Activated CD8-positive, alpha-beta memory T cell treated with anti-CD3 and anti-CD28 coated beads, Interleukin-2, amount 50 U/mL, for 24 hours (primary cell): Measurements from ENCODE around the gene RERE.

ENCODE experiments used
- DNase-seq: peaks from one replicate; pipeline ENCODE4 v3.0.0-alpha.2; 2020; ENCODE audit errors: extremely low read depth

Gene RERE

DNA sequence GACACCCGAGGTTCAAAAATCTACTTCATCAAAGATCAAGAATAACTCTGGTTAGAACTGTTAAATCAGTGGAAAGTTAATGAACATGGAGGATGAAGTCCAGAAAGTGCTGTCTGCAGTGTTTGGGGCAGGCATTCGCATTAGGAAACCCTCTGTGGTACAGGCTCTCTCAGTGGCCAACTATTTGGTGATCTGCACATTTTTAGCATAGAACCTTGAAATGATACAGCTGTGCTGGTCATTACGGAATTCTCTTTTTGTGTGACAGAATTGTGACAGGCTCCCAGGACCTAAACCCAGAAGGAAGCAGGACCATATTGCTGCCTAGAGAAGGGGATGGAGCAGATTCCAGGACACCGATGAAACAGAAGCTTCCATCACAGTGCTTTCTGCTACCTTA lies 410.5 kb downstream of the RERE start:
- no peak for DNase-seq

DNA sequence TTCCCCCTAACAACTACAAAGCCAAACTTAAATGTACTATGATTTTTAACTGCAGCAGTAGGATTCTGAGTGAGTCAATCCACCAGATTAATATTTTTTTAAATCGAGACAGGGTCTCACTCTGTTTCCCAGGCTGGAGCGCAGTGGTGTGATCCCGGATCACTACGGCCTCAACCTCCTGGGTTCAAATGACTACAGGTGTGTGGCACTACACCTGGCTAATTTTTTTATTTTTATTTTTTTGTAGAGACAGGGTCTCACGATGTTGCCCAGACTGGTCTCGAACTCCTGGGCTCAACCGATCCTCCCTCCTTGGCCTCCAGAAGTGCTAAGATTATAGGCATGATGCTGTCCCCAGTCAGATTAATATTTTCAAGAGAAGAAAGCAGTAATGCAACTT lies 411.4 kb downstream of the RERE start:
- DNase-seq: no peak

- no peak for DNase-seq
Observed at GRCh38 chr1:8404460-8405370, 412.7 kb downstream of the RERE start.

- DNase-seq: no peak
Observed at GRCh38 chr1:8402109-8402710, 415.2 kb downstream of the RERE start.

- DNase-seq: no peak
Observed at GRCh38 chr1:8398677-8399076, 418.8 kb downstream of the RERE start.

- no peak for DNase-seq
Observed at GRCh38 chr1:8398086-8398485, 419.4 kb downstream of the RERE start.

DNA sequence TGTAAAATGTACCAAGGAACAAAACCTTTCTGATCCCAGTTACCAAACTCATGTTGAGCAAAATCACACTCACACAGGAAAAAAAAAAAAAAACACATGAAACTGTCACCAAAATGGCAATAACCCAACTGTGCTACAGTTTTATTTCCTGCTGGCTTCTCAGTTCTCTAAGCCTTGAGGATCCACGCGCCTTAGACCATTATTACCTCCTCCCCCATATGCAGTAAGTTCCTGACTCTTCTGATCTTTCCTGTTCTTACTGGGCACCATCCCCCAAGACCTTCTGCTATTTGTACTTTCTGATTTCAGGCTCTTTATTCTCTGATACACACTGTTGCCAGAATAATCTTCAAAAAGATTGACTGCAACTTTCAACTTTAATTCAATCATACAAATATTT lies 419.9 kb downstream of the RERE start:
- DNase-seq: no peak

GRCh38 chr1:8396786-8397406 lies 420.5 kb downstream of the RERE start:
- no peak for DNase-seq

GRCh38 chr1:8396083-8396785 lies 421.2 kb downstream of the RERE start:
- DNase-seq: no peak

DNA sequence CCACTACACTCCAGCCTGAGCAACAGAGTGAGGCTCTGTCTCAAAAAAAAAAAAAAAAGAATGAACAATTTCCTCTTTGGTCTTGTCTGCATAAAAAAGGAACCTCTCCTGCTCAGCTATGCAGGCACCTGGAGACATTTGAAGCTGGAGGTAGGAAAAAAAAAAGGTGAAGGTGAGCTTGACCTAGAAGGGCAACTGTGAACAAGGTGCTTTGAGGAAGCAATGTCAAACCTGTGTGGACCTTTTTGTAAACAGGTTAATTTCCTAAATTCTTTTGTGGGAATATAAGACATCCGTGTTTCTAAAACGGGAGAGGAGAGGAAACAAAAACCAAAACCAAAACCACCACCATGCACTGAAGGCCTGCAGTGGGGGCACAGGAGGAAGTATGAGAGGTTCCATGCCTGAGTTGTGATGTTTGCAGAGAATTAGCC lies 422.0 kb downstream of the RERE start:
- DNase-seq: no peak

GRCh38 chr1:8394456-8395321 lies 422.8 kb downstream of the RERE start:
- no peak for DNase-seq

GRCh38 chr1:8392522-8392921 lies 424.9 kb downstream of the RERE start:
- no peak for DNase-seq

GRCh38 chr1:8390707-8391106 lies 426.7 kb downstream of the RERE start:
- no peak for DNase-seq

GRCh38 chr1:8389958-8390535 lies 427.4 kb downstream of the RERE start:
- no peak for DNase-seq

- DNase-seq: no peak
Observed at GRCh38 chr1:8388732-8389562, 428.5 kb downstream of the RERE start.

DNA sequence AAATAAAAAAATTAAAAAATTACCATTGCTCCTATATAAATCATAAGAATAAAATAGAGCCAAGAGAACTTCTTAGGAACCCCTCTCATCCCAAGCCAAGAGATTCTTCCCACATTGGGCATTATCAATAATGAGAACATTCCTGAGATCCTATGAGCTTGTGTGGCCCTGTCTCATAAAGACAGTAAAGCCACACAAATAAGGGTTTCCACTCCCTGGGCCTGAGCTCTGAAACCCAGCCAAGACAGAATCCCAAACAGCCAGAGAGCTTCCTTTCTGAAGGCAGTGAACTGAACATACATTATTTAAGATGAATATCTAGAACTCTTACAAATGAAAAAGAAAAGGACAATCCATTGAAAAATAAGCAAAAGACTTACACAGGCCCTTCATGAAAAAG lies 431.2 kb downstream of the RERE start:
- no peak for DNase-seq

DNA sequence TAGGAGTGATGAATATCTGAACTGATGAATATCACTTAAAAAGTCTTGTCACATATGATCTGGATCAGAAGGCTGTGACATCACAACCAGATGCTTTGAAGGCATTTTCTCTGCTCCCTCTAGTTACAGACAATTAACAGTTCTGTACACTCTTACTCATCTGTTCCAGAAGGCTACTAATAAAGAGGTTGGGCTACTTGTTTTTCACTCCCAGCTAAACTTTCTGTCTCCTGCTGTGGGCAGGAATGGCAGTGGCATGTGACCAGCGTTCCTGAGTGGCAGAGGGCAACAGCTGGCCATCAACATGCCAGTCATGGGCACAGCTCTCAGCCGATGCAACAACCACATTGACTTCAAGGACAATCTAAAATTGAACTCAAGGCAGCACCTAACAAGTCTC lies 432.9 kb downstream of the RERE start:
- DNase-seq: no peak

DNA sequence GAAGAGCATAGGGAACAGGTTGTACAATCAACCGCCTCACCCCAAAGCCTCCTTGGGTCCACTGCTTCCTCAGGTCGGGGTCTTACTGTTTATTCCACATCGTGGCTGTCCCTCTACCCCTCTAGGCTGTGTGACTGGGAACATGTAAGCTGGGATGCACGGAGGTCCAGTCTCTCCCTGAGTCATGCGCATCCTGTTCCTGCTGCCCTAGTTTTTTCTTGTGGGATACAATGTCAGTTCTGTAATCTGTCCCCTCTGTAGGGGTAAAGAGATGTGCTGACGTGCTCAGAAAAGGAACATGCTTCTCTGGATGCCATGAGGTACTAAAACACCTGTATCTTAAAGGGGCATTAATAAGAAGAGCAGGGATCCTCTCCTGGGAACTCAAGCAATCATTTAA lies 433.4 kb downstream of the RERE start:
- DNase-seq: no peak

DNA sequence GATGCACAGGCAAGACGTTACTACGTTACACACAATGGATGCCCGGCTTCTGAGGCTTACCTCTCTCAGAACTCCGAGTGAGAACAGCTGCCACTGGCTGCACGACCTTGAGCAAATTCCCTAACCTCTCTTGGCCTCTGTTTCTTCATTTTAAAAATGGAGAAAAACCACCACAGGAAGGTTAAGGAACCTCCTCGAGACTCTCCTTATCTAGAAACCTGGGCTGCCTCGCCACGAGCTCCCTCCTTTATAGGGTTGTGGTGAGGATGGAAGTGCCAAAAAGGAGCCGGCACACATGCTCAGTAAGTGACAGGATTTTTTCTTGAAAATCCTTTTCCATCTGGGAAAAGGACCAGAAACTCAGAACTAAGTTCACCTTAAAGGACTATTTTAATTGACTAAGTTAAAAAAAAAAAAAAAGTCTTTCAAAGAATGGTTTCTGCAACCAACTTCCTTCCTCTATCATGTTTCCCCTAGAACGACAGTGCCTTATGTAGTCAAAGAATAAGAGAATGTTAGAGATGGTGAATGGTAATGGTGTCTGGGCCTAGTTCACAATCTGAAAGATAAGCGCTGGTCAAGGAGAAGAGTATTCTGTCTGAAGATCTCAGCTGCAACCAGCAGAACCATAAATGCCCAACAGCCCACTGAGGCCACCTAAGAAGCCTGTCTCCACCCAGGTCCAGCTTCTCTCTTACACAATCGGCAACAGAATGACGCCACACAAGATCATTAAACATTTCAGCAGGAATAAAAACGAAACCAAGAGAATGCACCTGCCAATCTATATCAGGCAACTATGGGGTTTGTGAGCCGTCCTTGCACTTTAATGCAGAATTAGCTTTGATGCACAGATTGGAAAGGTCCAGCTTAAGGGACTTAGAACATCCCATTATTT lies 434.6 kb downstream of the RERE start:
- DNase-seq: no peak
